Erythroblast (primary cell): ENCODE data around the gene EPB41L2.

Experiments
- GATA1 ChIP-seq: IDR thresholded peaks from 2 replicates; pipeline ENCODE4 v1.6.1; 2011; ENCODE audit warnings: low read depth, mild to moderate bottlenecking, control low read depth, low read length, moderate library complexity
- POLR2A ChIP-seq: IDR thresholded peaks from 2 replicates; pipeline ENCODE4 v1.6.1; 2011; ENCODE audit warnings: mild to moderate bottlenecking, low read length

- TF ChIP-seq GATA1 = no peak
- no peak for TF ChIP-seq POLR2A
Observed at GRCh38 chr6:131061751-131062119, 1.3 kb downstream of the EPB41L2 start.
